K562 (cell line): ENCODE measurements around the gene SIGLEC11. TPM values are rescaled to one million over a fixed set of nuclear protein-coding genes. Genes with fewer than 3 reads are reported as not detected.

Source experiments
- ATF3 ChIP-seq, 2 experiments: fragments of 450-650 bp in 1 of 2; sonication (generic) in 1 of 2; formaldehyde crosslinking in 1 of 2; IDR thresholded peaks in 1 of 2; conservative IDR thresholded peaks in 1 of 2; 2 replicates each; pipeline versions ENCODE4 v1.6.1 to v1.8.1; 2016 to 2023; ENCODE audit warnings: mild to moderate bottlenecking in 2 of 2, moderate library complexity in 2 of 2, inconsistent platforms in 1 of 2, missing genetic modification reagents in 1 of 2
- BACH1 ChIP-seq: fragments of 200-800 bp; sonication (Bioruptor generic); IDR thresholded peaks from 2 replicates; pipeline ENCODE4 v1.6.1; 2016; ENCODE audit warnings: missing genetic modification characterization, missing compliant biosample characterization
- CHCHD3 ChIP-seq: fragments of 250-450 bp; sonication (Bioruptor Pico); IDR thresholded peaks from 2 replicates; pipeline ENCODE4 v2.1.2; 2022; ENCODE audit warnings: mild to moderate bottlenecking
- CTBP1 ChIP-seq: fragments of 450-650 bp; IDR thresholded peaks from 2 replicates; pipeline ENCODE4 v1.6.1; 2016; ENCODE audit warnings: borderline replicate concordance
- HOXB6 ChIP-seq: fragments of 250-450 bp; sonication (Bioruptor Pico); IDR thresholded peaks from 2 replicates; pipeline ENCODE4 v1.5.1; 2022; ENCODE audit warnings: mild to moderate bottlenecking, borderline replicate concordance
- KDM1A ChIP-seq, 2 experiments: fragments of 450-650 bp; IDR thresholded peaks; 2 replicates each; pipeline ENCODE4 v1.6.1; 2016; ENCODE audit warnings: mild to moderate bottlenecking in 2 of 2
- MNT ChIP-seq, 2 experiments: fragments of 450-650 bp; conservative IDR thresholded peaks; 2 replicates each; pipeline ENCODE4 v1.6.1; 2017; ENCODE audit warnings: mild to moderate bottlenecking in 2 of 2, moderate library complexity in 2 of 2
- NBN ChIP-seq: fragments of 450-650 bp; IDR thresholded peaks from 2 replicates; pipeline ENCODE4 v1.6.1; 2016; ENCODE audit warnings: low read depth, mild to moderate bottlenecking
- NONO ChIP-seq, 2 experiments: fragments of 200-400 bp in 1 of 2; fragments of 450-650 bp in 1 of 2; formaldehyde crosslinking in 1 of 2; IDR thresholded peaks; 2 replicates each; pipeline ENCODE4 v1.6.1; 2017; ENCODE audit warnings: low read depth in 2 of 2, mild to moderate bottlenecking in 2 of 2, moderate library complexity in 2 of 2, low read length in 1 of 2
- PHB ChIP-seq: fragments of 250-450 bp; sonication (Bioruptor Pico); IDR thresholded peaks from 2 replicates; pipeline ENCODE4 v1.5.0; 2021
- SETDB1 ChIP-seq: IDR thresholded peaks from one replicate; pipeline ENCODE4 v1.6.1; 2012; ENCODE audit warnings: low read length, control low read depth, inconsistent platforms
- SIX5 ChIP-seq, 2 experiments: IDR thresholded peaks; 2 replicates each; pipeline ENCODE4 v1.6.1; 2011; ENCODE audit warnings: low read length in 2 of 2, borderline replicate concordance in 1 of 2, low read depth in 1 of 2, mild to moderate bottlenecking in 1 of 2, moderate library complexity in 1 of 2; ENCODE audit not compliant: insufficient read depth in 1 of 2
- SMC3 ChIP-seq: conservative IDR thresholded peaks from 2 replicates; pipeline ENCODE4 v1.6.1; 2011; ENCODE audit warnings: low read depth, low read length, improper control_type of control experiment; ENCODE audit not compliant: insufficient read depth
- SP1 ChIP-seq: sonication (generic); formaldehyde crosslinking; IDR thresholded peaks from 2 replicates; pipeline ENCODE4 v1.8.1; 2022; ENCODE audit warnings: mild to moderate bottlenecking, missing genetic modification reagents
- TFAP4 ChIP-seq: sonication (generic); formaldehyde crosslinking; IDR thresholded peaks from 2 replicates; pipeline ENCODE4 v1.8.0; 2022; ENCODE audit warnings: missing genetic modification reagents, mild to moderate bottlenecking, moderate library complexity, borderline replicate concordance
- THRA ChIP-seq: fragments of 450-650 bp; IDR thresholded peaks from 2 replicates; pipeline ENCODE4 v1.6.1; 2017; ENCODE audit warnings: mild to moderate bottlenecking, moderate library complexity
- YY1 ChIP-seq, 3 experiments: IDR thresholded peaks; 2 replicates each; pipeline ENCODE4 v1.6.1; 2011; ENCODE audit warnings: low read length in 2 of 3, mild to moderate bottlenecking in 2 of 3, moderate library complexity in 2 of 3, borderline replicate concordance in 1 of 3, control low read depth in 1 of 3, low read depth in 1 of 3; ENCODE audit not compliant: insufficient read depth in 3 of 3, insufficient replicate concordance in 2 of 3, control insufficient read depth in 1 of 3, insufficient read length in 1 of 3; ENCODE audit errors: extremely low read depth in 1 of 3
- ZFP30 ChIP-seq: fragments of 250-450 bp; sonication (Bioruptor Pico); IDR thresholded peaks from 2 replicates; pipeline ENCODE4 v1.8.0; 2022; ENCODE audit warnings: moderate library complexity, mild to moderate bottlenecking, inconsistent platforms, borderline replicate concordance
- ZNF212 ChIP-seq: fragments of 450-650 bp; formaldehyde crosslinking; IDR thresholded peaks from 2 replicates; pipeline ENCODE4 v1.4.0; 2020; ENCODE audit warnings: mild to moderate bottlenecking
- ZNF23 ChIP-seq: fragments of 250-450 bp; sonication (Bioruptor Pico); IDR thresholded peaks from 2 replicates; pipeline ENCODE4 v1.4.0; 2020; ENCODE audit warnings: mild to moderate bottlenecking
- ZNF274 ChIP-seq: IDR thresholded peaks from 2 replicates; pipeline ENCODE4 v1.6.1; 2011; ENCODE audit warnings: low read depth, mild to moderate bottlenecking, low read length, moderate library complexity, borderline replicate concordance
- ZNF408 ChIP-seq: fragments of 250-450 bp; sonication (Bioruptor Pico); IDR thresholded peaks from 2 replicates; pipeline ENCODE4 v1.4.0; 2020; ENCODE audit warnings: low read depth, mild to moderate bottlenecking, moderate library complexity
- polyA plus RNA-seq, 8 experiments: library from polyadenylated mRNA; depleted of rRNA in 4 of 8; stranded (reverse) in 5 of 8; unstranded in 3 of 8; fragments of >200 nt; fragmentation: Nextera tagmentation in 2 of 8; fragmentation: Illumina TruSeq in 1 of 8; extraction: Ambion mirVana in 2 of 8; extraction: Trizol in 1 of 8; gene quantifications; 2 replicates each; pipeline versions ENCODE4 v1.2.1 to v1.2.3, GENCODE V29; 2011 to 2014; ENCODE audit warnings: inconsistent platforms in 1 of 8, missing spikeins in 1 of 8
- total RNA-seq, 7 experiments: library from RNA; depleted of rRNA in 6 of 7; stranded (reverse); fragments of >200 nt in 6 of 7; fragmentation: Illumina TruSeq in 2 of 7; extraction: Trizol in 2 of 7; gene quantifications; 2 replicates each; pipeline versions ENCODE4 v1.2.1 to v1.2.3, GENCODE V29; 2011 to 2021; ENCODE audit warnings: low replicate concordance in 1 of 7

The SIGLEC11 gene
- total and polyA plus RNA-seq, 9 of the 15 experiments (the other 6 are each of a cell fraction or from before 2014, with no cell fraction given): not detected

- TF ChIP-seq CTBP1: 0 out of 2 replicates have a peak, but pooled peaks have one; percentile 54
- TF ChIP-seq ATF3 (IDR thresholded peaks at IDR 0.05): no peak
- no peak for TF ChIP-seq ATF3 (CRISPR knock-in tag; conservative IDR thresholded peaks at IDR 0.05)
- TF ChIP-seq ZNF408 (CRISPR knock-in tag): no peak
- no peak for TF ChIP-seq SIX5 (IDR thresholded peaks at IDR 0.05; ENCODE audit: borderline replicate concordance in 1 of 2, insufficient read depth in 1 of 2, low read depth in 1 of 2, low read length in 2 of 2)
- TF ChIP-seq ZNF212 (CRISPR knock-in tag): no peak
- no peak for TF ChIP-seq ZFP30 (CRISPR knock-in tag)
- no peak for TF ChIP-seq ZNF23 (CRISPR knock-in tag)
- peak; percentile 39; the same call in 1 of the 2 replicates for TF ChIP-seq SP1 (CRISPR knock-in tag)
- TF ChIP-seq TFAP4: peak; percentile 49; the same call in 1 of the 2 replicates
- TF ChIP-seq BACH1 (tag): no peak
- TF ChIP-seq SETDB1: no peak
- no peak for TF ChIP-seq CHCHD3 (CRISPR knock-in tag)
- TF ChIP-seq NBN: 0 out of 2 replicates have a peak, but pooled peaks have one; percentile 41
- TF ChIP-seq MNT (conservative IDR thresholded peaks at IDR 0.05): 0 out of 4 replicates have a peak, but pooled peaks of 1 of the 2 experiments have one; percentile 30
- TF ChIP-seq PHB (CRISPR knock-in tag): 0 out of 2 replicates have a peak, but pooled peaks have one; percentile 33
- no peak for TF ChIP-seq YY1 (IDR thresholded peaks at IDR 0.05; ENCODE audit: borderline replicate concordance in 1 of 3, control insufficient read depth in 1 of 3, extremely low read depth in 1 of 3, insufficient read depth in 3 of 3, insufficient read length in 1 of 3, insufficient replicate concordance in 2 of 3, low read depth in 1 of 3, low read length in 2 of 3)
- TF ChIP-seq KDM1A (IDR thresholded peaks at IDR 0.05): 0 out of 4 replicates have a peak, but pooled peaks of 1 of the 2 experiments have one; percentile 24
- no peak for TF ChIP-seq ZNF274
- TF ChIP-seq THRA: no peak
- no peak for TF ChIP-seq HOXB6
- peak; percentile 99 for TF ChIP-seq SMC3
- no peak for TF ChIP-seq NONO (IDR thresholded peaks at IDR 0.05; ENCODE audit: low read depth in 2 of 2, low read length in 1 of 2)
These were observed 23.1 kb downstream of the SIGLEC11 start (continued) for GRCh38 chr19:49937750-49938381.
